Lower lobe of right lung (tissue), 2 donors: ENCODE data around the gene DOCK4. TPM values are rescaled to one million over a fixed set of nuclear protein-coding genes. Genes with fewer than 3 reads are reported as not detected.
A peak's percentile ranks its signal among the peaks of the same experiment; 100 is the strongest.

Source experiments
- ATAC-seq, 2 donors: fragments of 200-7000 bp; cut with Tn5 transposase; one replicate each; pipeline ENCODE4 v1.9.1; 2020 to 2022; ENCODE audit warnings: mild to moderate bottlenecking in 2 of 2, moderate library complexity in 2 of 2
- DNase-seq: peaks from one replicate; pipeline ENCODE4 v3.0.0-alpha.2; 2020
- H3K27ac ChIP-seq: fragments of 200-600 bp; one replicate; pipeline ENCODE4 v1.8.0; 2022
- H3K27me3 ChIP-seq: fragments of 200-600 bp; one replicate; pipeline ENCODE4 v1.8.0; 2022; ENCODE audit warnings: low read depth
- H3K36me3 ChIP-seq: fragments of 200-600 bp; one replicate; pipeline ENCODE4 v1.8.0; 2022; ENCODE audit warnings: mild to moderate bottlenecking
- H3K4me1 ChIP-seq: fragments of 200-600 bp; one replicate; pipeline ENCODE4 v1.8.0; 2022
- H3K4me3 ChIP-seq: fragments of 200-600 bp; one replicate; pipeline ENCODE4 v1.8.0; 2022; ENCODE audit warnings: mild to moderate bottlenecking
- H3K9me3 ChIP-seq: fragments of 200-600 bp; one replicate; pipeline ENCODE4 v1.8.0; 2022
- intact Hi-C: fragments of 100-400 bp; cut with DNase I; formaldehyde crosslinking; loops from one replicate; pipeline ENCODE4 v1.11.0; 2022
- total RNA-seq: library from RNA; stranded (reverse); fragmentation: NEBNext Ultra II Directional; extraction: Animal tissue kit (Norgen Biotek cat#: 25700); gene quantifications from one replicate; pipeline ENCODE4 v1.2.1, GENCODE V29; 2021
- TF ChIP-seq, protein P1 (sequence below): fragments of 200-600 bp; IDR thresholded peaks from one replicate; pipeline ENCODE4 v1.8.0; 2022; ENCODE audit warnings: antibody characterized with exemption, mild to moderate bottlenecking
- donor health status: DM: no; HTN: yes; CAD: no; lungs with severe emphysema.

DOCK4 gene
- total RNA-seq, 1 donor from 2014 or later, result 78.5 TPM

DNA sequence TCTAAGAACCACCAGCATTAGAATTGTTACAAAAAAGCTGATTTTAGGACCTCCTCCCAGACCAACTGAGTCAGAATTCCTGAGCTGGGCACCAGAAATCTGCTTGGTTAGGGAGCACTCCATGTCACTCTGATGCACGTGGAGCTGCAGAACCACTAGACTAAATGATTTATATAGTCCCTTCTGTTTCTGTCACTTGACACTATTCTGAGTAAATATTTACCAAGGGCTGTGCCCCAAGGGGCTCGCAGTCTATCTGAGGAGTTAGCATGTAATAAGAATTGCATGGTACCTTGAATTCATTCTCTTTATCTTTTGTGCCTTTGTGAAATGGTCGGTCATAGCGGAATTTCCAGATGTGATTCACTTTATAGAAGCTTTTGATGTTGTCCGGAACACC lies 447.9 kb downstream of the DOCK4 start:
- TF ChIP-seq, protein P1, sequence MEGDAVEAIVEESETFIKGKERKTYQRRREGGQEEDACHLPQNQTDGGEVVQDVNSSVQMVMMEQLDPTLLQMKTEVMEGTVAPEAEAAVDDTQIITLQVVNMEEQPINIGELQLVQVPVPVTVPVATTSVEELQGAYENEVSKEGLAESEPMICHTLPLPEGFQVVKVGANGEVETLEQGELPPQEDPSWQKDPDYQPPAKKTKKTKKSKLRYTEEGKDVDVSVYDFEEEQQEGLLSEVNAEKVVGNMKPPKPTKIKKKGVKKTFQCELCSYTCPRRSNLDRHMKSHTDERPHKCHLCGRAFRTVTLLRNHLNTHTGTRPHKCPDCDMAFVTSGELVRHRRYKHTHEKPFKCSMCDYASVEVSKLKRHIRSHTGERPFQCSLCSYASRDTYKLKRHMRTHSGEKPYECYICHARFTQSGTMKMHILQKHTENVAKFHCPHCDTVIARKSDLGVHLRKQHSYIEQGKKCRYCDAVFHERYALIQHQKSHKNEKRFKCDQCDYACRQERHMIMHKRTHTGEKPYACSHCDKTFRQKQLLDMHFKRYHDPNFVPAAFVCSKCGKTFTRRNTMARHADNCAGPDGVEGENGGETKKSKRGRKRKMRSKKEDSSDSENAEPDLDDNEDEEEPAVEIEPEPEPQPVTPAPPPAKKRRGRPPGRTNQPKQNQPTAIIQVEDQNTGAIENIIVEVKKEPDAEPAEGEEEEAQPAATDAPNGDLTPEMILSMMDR, result no peak
- H3K36me3 ChIP-seq, result peaks cover 78% of the 10 kb centered on the region

DNA sequence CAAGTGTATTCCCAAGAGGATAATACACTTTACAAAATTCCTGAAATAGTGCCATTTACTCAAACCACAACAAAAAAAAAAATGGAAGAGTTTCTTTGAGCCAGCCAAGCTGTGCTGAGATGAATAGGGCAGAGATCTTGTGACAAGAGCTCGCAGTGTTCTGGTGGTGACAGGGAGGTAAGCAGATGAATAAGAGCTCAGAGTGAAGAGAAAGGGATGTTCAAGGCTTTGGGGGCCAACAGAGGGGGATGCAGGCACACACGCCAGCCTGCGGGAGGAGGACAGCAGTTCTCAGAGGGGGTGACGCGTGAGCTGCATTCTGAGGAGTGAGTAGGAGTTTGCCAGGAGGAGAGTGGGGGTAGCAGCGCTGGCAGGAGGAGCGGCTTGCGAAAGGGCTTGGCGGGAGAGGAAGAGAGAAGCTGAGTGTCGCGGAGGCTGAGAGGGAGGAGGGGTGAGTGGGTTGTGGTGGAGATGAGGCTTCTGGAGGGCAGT lies 449.5 kb downstream of the DOCK4 start:
- Histone ChIP-seq H3K4me1 (no peaks in the 10 kb centered on the region), H3K4me3 (no peak overlapping the region), H3K27ac (no peak overlapping the region), H3K36me3 (peaks cover 68% of the 10 kb centered on the region), H3K9me3 (no peaks in the 10 kb centered on the region), H3K27me3 (no peaks in the 10 kb centered on the region)
- peak; percentile 51 to 79 for ATAC-seq
- intact Hi-C loops, result no loop called here
- TF ChIP-seq, protein P1, result no peak
- peak; percentile 59 for DNase-seq

More for the DNA sequence above, 447.9 kb downstream of the DOCK4 start:
- no peaks in the 10 kb centered on the region for H3K27me3 ChIP-seq
- H3K4me1 ChIP-seq, result no peaks in the 10 kb centered on the region
- no peak overlapping the region for H3K4me3 ChIP-seq
- no peak overlapping the region for H3K27ac ChIP-seq
- H3K9me3 ChIP-seq, result no peaks in the 10 kb centered on the region
- intact Hi-C loops, result no loop called here
- no peak for ATAC-seq
- DNase-seq, result no peak

DNA sequence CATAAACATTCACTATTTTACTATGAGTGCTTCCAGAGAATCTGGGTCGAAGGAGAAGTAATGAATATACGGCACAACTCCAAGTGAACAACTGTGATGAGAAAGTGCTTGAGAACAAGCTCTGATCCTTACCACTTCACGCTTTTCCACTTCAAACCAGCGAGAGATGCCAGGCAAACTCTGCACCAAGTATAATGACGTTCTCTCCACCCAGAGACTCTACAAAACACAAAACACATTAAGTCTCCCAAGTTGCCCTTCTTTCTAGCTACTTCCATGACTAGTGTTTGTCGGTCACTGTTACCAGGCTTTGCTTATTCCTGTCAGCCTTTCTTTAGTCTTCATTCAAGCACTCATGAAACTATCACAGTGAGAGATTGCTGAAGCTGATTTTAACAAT lies 450.8 kb downstream of the DOCK4 start:
- intact Hi-C loops, result no loop called here
- peaks cover 58% of the 10 kb centered on the region for H3K36me3 ChIP-seq
- peak in 1 of 2 donors; percentile 68 for ATAC-seq

DNA sequence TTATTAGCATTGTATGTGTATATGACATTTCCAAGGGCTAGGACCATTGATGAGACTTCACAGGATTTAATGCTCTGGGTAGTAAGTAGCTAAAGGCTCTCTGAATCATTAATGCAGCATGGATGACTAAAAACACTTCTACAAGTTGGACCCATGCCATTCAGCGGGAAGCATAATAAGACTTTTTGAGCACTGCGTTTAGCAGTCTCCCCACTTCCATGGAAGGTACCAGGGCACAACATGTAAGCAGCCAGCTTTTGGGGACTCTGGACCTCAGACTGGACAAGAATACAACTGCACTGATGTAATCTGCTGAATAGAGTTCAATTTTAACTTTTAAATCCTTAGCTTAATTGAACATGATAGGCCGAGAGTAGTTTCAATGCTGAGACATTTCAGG lies 452.2 kb downstream of the DOCK4 start:
- DNase-seq, result no peak
- Histone ChIP-seq H3K4me1 (no peaks in the 10 kb centered on the region), H3K27me3 (no peaks in the 10 kb centered on the region), H3K36me3 (peaks cover 44% of the 10 kb centered on the region), H3K27ac (no peak overlapping the region), H3K4me3 (no peak overlapping the region), H3K9me3 (no peaks in the 10 kb centered on the region)
- TF ChIP-seq, protein P1, result no peak
- intact Hi-C loops, result no loop called here
- ATAC-seq, result no peak

More for the DNA sequence above, 450.8 kb downstream of the DOCK4 start:
- TF ChIP-seq, protein P1, result no peak
- Histone ChIP-seq H3K27me3 (no peaks in the 10 kb centered on the region), H3K27ac (no peak overlapping the region), H3K4me1 (no peaks in the 10 kb centered on the region), H3K9me3 (no peaks in the 10 kb centered on the region), H3K4me3 (no peak overlapping the region)
- DNase-seq, result no peak

DNA sequence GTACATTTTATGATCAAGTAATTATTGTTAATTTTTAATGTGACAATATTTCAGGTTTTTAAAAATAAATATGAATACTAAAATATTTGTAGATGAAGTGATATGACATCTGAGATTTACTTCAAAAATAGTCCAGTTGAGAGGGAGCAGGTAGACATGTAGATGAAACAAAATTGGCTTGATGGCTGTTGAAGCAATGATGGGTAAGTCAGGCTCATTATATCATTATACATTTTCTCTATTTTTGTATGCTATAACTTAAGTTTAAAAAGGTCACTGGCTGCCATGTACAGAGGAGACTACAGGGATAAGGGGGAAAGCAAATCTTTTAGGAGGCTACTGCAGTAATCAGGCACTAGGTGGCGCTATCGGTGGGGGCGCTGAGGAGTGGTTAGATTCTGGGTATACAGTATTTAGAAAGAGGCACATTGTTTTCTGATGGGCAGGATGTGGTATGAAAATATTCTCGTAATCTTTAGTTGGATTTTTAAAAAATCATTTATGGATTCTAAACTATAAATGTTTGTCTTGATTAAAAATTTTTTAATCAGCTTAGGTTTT lies 454.1 kb downstream of the DOCK4 start:
- ATAC-seq, result peak; percentile 58 to 74
- H3K9me3 ChIP-seq, result no peaks in the 10 kb centered on the region
- H3K4me1 ChIP-seq, result no peaks in the 10 kb centered on the region
- H3K27ac ChIP-seq, result no peak overlapping the region
- TF ChIP-seq, protein P1, result peak; percentile 78
- no peak overlapping the region for H3K4me3 ChIP-seq
- DNase-seq, result peak; percentile 66
- peaks cover 28% of the 10 kb centered on the region for H3K36me3 ChIP-seq
- intact Hi-C loops, result no loop called here
- no peaks in the 10 kb centered on the region for H3K27me3 ChIP-seq
